Retinal pigment epithelial cell (primary cell): ENCODE results near the gene SNX25.

Experiments used
- DNase-seq: peaks from one replicate; pipeline ENCODE4 v3.0.0-alpha.2; 2010; ENCODE audit warnings: low read depth
- H3K4me3 ChIP-seq: 2 replicates; pipeline ENCODE4 v1.5.1; 2011; ENCODE audit warnings: mild to moderate bottlenecking, low read length, control low read depth, moderate library complexity
- TF ChIP-seq, protein P1 (sequence below): conservative IDR thresholded peaks from 2 replicates; pipeline ENCODE4 v1.5.1; 2011; ENCODE audit warnings: low read depth, low read length, control low read depth, inconsistent platforms

Gene SNX25

GRCh38 chr4:185384061-185384460 lies 174.7 kb downstream of the SNX25 start:
- no peak for DNase-seq
- TF ChIP-seq, protein P1, sequence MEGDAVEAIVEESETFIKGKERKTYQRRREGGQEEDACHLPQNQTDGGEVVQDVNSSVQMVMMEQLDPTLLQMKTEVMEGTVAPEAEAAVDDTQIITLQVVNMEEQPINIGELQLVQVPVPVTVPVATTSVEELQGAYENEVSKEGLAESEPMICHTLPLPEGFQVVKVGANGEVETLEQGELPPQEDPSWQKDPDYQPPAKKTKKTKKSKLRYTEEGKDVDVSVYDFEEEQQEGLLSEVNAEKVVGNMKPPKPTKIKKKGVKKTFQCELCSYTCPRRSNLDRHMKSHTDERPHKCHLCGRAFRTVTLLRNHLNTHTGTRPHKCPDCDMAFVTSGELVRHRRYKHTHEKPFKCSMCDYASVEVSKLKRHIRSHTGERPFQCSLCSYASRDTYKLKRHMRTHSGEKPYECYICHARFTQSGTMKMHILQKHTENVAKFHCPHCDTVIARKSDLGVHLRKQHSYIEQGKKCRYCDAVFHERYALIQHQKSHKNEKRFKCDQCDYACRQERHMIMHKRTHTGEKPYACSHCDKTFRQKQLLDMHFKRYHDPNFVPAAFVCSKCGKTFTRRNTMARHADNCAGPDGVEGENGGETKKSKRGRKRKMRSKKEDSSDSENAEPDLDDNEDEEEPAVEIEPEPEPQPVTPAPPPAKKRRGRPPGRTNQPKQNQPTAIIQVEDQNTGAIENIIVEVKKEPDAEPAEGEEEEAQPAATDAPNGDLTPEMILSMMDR = no peak
- no peak overlapping the region for H3K4me3 ChIP-seq

DNA sequence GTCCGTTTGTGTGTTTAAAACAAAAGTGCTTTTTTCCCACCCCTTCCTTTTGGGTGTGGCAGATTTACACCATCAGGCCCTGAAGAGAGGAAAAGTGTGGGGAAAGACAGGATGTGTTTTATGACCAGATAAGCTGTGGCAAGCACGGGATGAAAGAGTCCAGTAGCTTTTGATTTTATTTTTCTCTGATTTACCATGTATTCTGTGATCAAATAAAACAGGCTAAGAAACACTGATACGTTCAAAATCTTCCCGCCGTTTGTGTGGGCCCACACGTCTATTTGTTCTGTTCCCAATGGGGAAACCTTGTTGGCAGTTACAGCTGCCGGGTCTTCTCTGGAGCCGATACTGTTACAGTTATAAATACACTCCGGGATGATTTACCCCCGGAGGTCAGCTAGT lies 175.5 kb downstream of the SNX25 start:
- H3K4me3 ChIP-seq = no peak overlapping the region

GRCh38 chr4:185387957-185388356 lies 178.6 kb downstream of the SNX25 start:
- TF ChIP-seq, protein P1 = no peak
- DNase-seq = no peak
- H3K4me3 ChIP-seq = no peak overlapping the region

More for the DNA sequence above, 175.5 kb downstream of the SNX25 start:
- no peak for DNase-seq
- TF ChIP-seq, protein P1 = no peak

- TF ChIP-seq, protein P1 = no peak
- DNase-seq = no peak
- H3K4me3 ChIP-seq = no peak overlapping the region
These were observed 181.5 kb downstream of the SNX25 start for GRCh38 chr4:185390941-185391340.

DNA sequence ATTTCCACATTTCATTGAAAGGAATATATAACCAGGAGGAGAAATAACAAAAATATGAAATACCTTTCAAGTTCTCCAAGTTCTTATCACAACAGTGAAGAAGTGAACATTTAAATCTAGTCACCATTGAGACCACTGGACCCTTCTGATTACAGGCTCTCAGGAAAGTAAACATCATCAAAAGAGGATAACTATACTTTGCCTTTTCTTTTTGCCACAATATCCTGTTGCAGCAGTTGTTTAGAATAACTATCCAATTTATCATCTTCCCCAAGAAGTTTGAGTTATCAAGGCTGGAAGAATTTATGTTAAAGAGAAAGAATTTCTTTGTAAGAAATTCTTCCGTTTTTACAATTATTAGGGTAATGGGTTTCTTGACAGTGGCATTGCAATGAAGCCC lies 182.8 kb downstream of the SNX25 start:
- H3K4me3 ChIP-seq = no peak overlapping the region
- TF ChIP-seq, protein P1 = no peak
- DNase-seq = no peak

- TF ChIP-seq, protein P1 = no peak
- DNase-seq = no peak
These were observed 185.3 kb downstream of the SNX25 start for GRCh38 chr4:185394568-185395237.

GRCh38 chr4:185395238-185395955 lies 186.0 kb downstream of the SNX25 start, which contains the start of gene LRP2BP:
LRP2BP (minus strand) TSS chr4:185395924; CDS start chr4:185378186, 17,738 bp downstream.
- TF ChIP-seq, protein P1 = no peak
- peak within 1 kb of the TSS; percentile 72 for H3K4me3 ChIP-seq
- peak; percentile 75 for DNase-seq

More at GRCh38 chr4:185394568-185395237, 185.3 kb downstream of the SNX25 start:
- no peak overlapping the region for H3K4me3 ChIP-seq
